GM20431 (cell line): ENCODE measurements around the gene PTDSS2.
"Not testable (repeated sequence)": the region's sequence is repeated elsewhere in the genome, so short reads cannot be mapped to it uniquely, and the experiment has no call there.

Experiments used
- in situ Hi-C: fragments of 300-500 bp; cut with MseI, MboI; formaldehyde crosslinking; loops from one replicate; pipeline ENCODE4 v1.15.0; 2020; ENCODE audit warnings: low sequenced_read_pairs; ENCODE audit not compliant: unreplicated experiment

Gene PTDSS2

GRCh38 chr11:462107-462890 is 12.2 kb downstream of the PTDSS2 start:
- in situ Hi-C loops, result no loop called here

- in situ Hi-C loops, result no loop called here
These were observed 14.2 kb downstream of the PTDSS2 start for GRCh38 chr11:464316-464715.

GRCh38 chr11:465896-466530 is 15.9 kb downstream of the PTDSS2 start:
- in situ Hi-C loops, result no loop called here

- in situ Hi-C loops, result no loop called here
These were observed 18.0 kb downstream of the PTDSS2 start for GRCh38 chr11:468036-468435.

GRCh38 chr11:468493-468892 is 18.4 kb downstream of the PTDSS2 start:
- in situ Hi-C loops, result no loop called here

GRCh38 chr11:469026-469683 is 19.1 kb downstream of the PTDSS2 start:
- in situ Hi-C loops, result not testable (repeated sequence)

GRCh38 chr11:469684-470560 is 19.8 kb downstream of the PTDSS2 start:
- in situ Hi-C loops, result no loop called here

GRCh38 chr11:471468-472145 is 21.5 kb downstream of the PTDSS2 start:
- in situ Hi-C loops, result no loop called here

GRCh38 chr11:472272-472671 is 22.2 kb downstream of the PTDSS2 start:
- in situ Hi-C loops, result no loop called here

- in situ Hi-C loops, result no loop called here
These were observed 22.7 kb downstream of the PTDSS2 start for GRCh38 chr11:472816-473215.

GRCh38 chr11:473415-473814 is 23.3 kb downstream of the PTDSS2 start:
- in situ Hi-C loops, result no loop called here

GRCh38 chr11:473962-474785 is 24.1 kb downstream of the PTDSS2 start:
- in situ Hi-C loops, result no loop called here

- in situ Hi-C loops, result no loop called here
These were observed 24.9 kb downstream of the PTDSS2 start for GRCh38 chr11:474914-475506.

- in situ Hi-C loops, result no loop called here
These were observed 25.9 kb downstream of the PTDSS2 start for GRCh38 chr11:475941-476340.

- in situ Hi-C loops, result no loop called here
These were observed 26.3 kb downstream of the PTDSS2 start for GRCh38 chr11:476416-476815.

GRCh38 chr11:477052-477715 is 27.1 kb downstream of the PTDSS2 start:
- in situ Hi-C loops, result no loop called here

GRCh38 chr11:479311-479710 is 29.2 kb downstream of the PTDSS2 start:
- in situ Hi-C loops, result no loop called here

- in situ Hi-C loops, result no loop called here
These were observed 34.5 kb downstream of the PTDSS2 start for GRCh38 chr11:484616-485015.
